Activated CD8-positive, alpha-beta memory T cell treated with anti-CD3 and anti-CD28 coated beads, Interleukin-2, amount 50 U/mL, for 24 hours (primary cell): Measurements from ENCODE around the gene ATP6V0E2.
A peak's percentile ranks its signal among the peaks of the same experiment; 100 is the strongest.

Source experiments
- DNase-seq: peaks from one replicate; pipeline ENCODE4 v3.0.0-alpha.2; 2020; ENCODE audit errors: extremely low read depth

Gene ATP6V0E2

DNA sequence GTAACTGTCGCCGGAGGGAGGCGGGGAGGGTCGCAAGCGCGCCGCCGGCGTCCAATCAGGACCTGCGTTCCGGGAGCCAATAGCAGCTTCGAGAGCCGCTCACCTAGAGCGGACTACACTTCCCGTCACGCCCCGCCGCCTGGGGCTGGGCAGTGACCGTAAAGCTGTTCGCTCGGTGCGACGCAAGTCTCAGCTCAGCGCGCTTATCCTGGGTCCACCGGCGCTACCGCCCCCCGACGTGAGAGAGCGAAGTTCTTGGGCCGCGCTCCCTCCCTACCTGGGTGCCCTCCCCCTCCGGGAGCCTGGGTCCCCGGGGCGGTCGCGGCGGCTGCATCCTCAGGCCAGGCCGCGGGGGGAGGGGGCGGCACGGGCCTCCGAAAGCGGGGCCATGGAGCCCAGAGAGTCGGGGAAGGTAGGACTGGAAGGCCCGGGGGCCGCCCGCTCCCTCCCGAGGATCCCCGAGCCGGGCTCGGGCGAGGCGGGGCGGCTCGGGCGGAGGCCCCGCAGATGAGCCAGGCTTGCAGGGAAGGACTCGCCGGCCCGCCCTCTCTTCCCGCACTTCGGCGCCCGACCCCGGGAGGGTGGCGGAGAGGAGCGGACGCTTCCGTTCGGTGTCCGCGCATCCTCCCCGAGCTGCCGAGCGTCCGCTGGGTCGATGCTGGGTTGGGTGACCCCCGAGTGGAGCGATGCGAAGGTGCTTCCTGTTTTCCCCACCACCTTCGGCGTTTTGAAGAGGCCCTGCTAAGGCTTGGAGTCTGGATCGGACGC, 35.4 kb upstream of the ATP6V0E2 start, which contains the start of gene ZNF862:
TSS of gene ZNF862 (plus strand) at position 152 of the 768 bp plus-strand sequence. CDS start at position 389, 237 bp downstream.
- DNase-seq, result peak; percentile 87

DNA sequence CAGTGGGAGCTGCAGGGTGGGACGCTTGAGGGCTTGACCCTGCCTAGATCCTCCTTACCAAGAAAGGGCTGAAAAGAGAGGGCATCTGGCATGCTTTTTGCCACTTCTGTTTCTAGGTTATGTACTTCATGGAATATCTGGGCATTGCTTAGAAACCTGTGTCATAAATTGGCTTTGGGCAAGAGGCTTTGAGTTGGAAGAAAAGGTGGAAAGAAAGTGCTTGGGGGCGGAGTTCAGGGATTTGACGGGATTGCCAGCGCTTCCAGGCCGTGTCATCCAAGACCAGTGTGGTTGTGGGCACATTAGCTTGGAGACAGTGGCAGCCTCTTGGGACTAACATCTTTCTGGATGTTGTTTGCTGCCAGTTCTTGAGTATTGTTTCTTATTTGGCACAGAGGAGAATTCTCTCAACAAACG, 34.8 kb upstream of the ATP6V0E2 start:
- DNase-seq, result no peak

DNA sequence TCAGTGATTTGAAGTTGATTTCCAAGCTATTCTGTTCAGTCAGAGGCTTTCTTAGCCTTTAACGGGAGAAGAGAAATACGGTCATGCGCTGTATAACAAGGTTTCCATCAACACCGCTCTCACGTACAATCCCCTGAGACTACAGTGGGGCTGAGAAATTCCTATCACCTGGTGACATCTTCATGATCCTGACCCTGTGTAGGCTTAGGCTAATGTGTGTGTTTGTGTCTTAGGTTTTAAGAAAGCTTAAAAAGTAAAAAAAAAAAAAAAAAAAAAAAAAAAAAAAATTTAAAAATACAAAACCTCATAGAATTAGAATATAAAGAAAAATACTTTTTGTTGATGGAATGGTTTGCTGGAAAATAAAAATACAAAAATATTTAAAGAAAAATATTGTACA, 33.8 kb upstream of the ATP6V0E2 start:
- no peak for DNase-seq

DNA sequence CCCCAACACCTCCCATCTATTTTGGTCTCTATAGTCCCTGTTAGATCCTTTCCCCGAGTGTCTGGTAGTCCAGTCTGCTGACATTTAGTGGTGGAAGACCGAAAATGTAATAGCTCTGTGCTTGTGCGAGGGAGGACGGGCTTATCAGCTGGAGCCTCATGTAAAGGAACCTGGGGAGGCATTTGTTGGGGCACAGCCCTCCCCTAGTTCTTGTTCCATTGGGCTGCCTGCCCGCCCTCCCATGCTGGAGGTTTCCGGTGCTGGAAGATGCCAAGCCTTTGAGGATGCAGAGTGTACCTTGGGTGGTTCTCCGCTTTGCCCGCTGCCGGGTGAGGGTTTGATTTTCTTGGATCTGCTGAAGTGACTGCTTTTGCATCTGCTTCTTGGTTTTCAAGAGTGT, 30.2 kb upstream of the ATP6V0E2 start:
- DNase-seq, result no peak

DNA sequence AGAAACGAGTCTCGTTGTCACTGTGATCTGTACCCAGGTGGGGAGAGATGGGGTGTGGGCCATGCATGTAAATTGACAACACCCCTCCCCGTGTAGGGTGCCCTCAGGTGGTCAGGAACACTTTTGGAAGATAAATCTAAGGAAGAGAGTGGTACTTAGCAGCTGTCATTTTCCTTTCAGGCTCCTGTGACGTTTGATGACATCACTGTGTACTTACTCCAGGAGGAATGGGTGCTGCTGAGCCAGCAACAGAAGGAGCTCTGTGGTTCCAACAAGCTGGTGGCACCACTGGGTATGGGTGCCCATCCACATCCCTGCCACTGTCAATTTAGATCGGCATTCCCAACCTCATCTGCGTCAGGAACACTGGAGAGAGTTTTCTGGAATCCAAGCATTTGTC, 29.3 kb upstream of the ATP6V0E2 start:
- no peak for DNase-seq

DNA sequence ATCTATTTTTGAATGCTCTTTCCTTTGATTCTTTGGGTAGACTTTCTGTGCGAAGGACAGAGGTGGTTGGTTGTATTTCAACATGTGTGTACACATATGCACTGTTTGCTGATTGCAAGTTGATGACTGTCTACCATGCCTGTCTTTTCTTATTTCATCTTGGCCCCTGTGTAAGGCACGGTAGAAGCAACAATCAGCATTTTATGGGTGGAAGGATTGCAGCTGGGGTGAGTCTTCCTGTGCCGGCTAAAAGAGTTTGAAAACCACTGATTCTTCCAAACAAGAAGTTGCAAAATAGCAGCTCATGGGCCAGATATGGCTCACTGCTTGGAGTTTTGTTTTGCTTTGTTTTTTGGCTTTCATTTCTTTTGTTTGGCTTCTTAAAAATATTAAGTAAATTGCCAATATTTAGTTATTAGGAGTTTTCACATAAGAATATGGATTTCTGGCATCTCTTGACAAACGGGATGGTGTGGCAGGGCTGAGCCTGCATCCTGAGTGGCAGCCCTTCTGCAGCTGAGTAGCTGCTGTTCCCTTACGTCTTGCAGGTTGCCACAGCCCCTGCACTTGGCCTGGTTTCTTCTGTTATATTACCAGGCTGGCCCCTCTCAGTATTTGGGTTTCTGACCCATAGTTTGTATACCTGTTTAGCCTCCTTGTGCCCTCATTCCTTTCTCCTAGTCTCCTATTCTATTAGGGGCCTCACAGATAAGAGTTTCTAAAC, 28.4 kb upstream of the ATP6V0E2 start:
- no peak for DNase-seq

DNA sequence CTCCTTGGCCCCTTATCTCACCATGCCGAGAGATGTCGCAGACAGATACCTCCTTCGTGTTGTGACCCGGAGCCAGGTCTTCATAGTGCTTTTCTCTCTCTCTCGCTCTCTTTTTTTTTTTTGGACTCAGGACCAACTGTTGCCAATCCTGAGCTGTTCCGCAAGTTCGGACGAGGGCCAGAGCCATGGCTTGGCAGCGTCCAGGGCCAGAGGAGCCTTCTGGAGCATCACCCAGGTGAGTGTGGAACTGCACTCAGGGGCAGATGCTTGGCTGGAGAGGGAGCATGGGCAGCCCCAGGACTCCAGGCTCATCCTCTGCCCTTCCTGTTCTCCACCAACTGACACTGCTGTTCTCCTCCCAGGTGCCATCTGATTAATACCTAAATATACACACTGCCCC, 27.7 kb upstream of the ATP6V0E2 start:
- DNase-seq, result no peak

DNA sequence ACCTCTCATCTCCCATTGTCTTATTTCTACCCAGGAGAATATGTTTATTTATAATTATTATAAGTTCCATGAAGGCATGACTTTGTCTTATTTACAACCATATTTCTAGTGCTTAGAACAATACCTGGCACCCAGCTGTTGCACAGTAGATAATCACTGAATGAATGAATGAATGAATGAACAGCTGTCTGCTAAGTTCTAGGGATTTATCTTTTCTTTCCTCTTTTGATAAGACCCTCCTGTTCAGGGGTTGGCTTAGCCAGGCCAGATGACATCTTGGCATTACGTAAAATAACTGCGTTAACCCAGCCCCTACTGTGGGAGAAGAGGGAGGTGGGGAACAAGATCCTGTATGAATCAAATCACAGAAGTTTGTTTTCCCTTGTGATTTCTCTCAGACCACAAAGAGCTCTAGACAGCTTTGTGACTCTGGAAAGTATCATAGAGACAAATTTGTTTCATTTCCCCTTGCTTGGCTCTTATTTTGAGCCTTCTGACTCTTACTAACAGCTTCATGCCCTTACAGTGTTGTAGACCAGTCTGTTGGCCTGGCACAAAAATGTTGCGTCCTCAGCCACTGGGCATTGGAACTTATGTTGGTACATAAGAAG, 27.2 kb upstream of the ATP6V0E2 start:
- DNase-seq, result no peak

DNA sequence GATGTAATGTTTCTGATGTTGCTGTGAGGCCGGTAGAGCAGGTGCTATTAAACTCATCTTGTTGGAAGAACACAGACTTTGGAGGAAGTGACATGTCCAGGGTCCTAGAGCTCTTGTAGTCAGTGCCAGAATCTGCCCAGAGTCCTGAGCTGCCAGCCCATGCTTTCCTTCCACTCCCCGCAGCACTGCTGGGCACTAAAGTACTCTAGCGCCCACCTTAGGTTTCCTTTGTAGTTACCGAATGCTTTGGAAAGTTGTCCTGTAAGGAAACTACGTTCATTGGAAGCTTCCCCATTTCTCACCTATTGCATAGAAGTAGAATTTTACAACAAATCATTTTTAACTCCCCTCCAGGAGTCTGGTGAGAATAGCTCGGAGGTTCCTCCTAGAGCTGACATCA, 24.6 kb upstream of the ATP6V0E2 start:
- DNase-seq, result no peak

DNA sequence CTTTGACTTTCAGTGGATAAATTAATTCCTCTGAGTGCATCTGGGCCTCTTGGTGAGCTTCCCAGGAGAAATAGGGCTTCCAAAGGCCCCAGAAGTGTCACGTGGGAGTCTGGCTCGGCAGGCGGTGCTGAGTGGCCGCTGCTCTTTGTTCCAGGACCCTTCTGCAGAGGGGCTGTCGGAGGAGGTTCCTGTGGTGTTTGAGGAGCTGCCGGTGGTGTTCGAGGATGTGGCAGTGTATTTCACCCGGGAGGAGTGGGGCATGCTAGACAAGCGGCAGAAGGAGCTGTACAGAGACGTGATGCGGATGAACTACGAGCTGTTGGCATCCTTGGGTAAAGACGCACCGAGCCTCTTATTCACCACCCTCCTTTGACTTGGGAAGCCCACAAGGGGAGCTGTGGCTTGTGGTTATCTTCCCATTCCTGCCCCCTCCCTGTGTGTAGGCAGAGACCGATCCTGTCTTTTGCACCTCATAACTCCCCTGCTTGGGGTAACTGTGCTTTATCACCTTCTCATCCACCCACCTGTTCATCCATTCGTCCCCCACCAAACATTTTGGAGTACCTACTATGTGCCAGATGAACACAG, 23.7 kb upstream of the ATP6V0E2 start:
- no peak for DNase-seq

DNA sequence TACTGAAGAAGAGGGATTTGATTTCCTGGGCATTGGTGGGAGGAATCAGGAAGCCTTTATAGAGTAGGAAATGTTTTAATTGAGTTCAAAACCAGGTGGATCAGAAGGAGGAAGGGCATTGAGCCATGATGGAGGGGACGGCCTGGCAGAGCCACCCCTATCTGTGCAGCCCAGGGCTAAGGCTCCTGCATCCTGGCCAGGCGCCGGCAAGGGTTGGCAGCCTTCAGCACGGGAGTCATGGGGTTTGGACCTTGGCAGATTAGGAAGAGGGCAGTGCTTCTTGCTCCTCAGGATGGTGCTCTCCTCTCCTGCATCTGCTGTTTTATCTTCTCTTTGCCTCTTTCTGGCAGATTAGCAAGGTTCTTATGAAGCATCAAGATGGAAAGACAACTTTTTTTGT, 23.1 kb upstream of the ATP6V0E2 start:
- no peak for DNase-seq

DNA sequence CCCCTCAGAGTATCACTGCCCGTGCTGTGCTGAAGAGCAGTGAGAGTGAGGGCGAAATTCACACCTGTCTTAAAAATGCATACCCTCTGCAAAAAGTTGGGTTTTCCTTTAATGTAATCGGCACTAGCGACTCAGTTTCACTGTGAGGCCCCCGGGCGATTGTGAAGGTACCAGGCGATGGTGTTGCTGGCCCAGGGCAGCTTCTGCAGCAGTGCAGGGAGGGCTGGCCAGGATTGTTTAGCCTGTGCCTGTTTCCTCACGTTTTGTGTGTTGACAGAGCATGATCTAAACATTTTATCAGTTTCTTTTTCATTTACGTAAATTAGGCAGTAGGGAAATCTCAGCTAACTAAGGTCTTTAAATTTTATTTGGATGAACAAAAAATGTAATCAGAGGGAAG, 22.3 kb upstream of the ATP6V0E2 start:
- DNase-seq, result no peak

DNA sequence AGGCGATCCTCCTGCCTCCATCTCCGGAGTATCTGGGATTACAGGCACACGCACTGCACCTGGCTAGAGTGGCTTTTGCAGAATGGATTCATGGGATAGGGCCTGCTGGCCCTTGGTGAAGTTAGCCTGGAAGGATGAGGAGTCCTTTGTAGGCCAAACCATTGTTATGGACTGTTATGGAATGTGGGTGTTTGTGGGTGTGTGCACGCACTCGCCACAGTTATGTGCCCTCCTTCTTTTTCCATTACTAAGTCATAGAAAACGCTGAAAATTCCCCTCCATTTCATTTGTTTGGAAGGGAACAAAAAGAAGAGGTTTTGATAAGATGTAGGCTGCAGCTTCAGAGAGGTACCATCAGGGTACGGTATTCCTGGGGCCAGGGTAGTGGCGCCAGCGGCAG, 20.6 kb upstream of the ATP6V0E2 start:
- DNase-seq, result no peak

DNA sequence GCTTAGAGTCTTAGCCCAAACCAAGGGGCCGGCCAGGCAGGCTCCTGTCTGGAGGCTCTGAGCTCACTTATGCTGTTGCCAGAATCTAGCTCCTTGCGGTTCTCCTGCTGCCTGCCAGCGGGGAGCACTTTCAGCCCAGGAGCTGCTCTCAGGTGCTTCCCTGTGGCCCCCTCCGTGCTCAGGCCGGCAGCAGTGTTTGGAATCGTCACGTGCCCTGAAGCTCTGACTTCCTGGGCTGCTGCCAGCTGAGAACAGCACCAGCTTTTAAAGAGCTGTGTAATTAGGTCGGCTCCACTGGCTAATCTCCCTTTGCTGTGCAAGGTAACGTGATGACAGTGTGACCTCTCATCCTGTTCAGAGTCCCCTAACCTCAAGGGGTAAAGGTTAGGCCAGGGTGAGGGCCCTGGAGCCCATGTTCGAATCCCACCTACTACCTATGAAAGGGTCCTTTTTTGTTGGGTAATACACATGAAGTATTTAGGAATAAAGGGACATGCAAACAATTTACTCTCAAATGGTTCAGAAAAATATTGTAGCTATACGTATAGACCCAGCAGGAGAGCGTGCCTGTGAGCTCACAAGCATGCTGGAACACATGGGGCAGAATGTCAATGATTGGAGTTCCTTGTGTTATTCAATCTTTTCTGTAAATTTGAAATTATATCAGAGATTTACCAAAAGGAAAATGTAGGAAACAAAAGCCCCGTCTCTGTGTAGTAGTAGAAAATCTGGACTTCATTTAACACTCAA, 19.0 kb upstream of the ATP6V0E2 start:
- DNase-seq, result no peak

DNA sequence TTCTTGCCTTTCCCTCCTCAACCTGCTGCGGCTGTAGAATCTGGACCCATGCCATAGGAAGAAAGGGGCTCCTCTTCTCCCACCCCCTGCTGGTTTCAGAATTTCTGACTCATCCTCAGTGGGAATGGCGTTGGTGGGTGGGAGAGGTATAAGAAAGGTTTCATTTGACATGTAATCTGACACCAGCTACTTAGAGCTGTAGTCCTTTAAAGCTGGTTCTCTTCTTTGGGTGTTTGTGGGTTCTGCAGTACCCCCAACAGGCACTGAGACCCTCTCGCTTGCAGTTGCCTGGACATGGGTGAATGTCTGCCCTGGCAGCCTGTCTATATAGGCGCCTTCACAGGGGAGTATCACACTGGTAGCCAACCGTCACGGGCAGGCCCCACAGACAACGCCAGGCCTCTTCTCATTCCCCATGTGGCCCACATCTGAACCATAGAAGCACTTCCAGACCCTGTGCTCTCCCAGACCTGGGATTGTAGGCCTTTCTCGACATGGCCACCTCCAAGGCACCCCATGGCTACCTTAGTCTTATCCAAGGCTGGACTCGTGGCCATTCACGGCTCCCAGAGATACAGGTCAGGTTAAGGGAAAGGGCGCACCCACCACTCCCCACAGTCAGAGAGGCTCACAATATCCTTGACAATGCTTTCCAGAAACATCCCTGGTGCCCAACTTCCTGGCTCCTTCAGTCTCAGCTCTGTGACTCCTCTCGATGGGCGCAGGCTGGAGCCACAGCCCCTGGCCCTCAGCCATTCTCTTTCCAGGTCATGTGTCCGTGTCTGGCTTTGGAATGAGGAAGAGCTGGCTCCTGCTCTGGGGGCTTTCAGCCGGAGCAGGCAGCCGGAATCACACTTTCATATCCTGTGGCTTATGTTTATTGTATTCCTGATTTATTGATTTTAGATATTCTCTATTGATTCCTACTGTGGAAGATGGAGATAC, 18.1 kb upstream of the ATP6V0E2 start:
- DNase-seq, result no peak

DNA sequence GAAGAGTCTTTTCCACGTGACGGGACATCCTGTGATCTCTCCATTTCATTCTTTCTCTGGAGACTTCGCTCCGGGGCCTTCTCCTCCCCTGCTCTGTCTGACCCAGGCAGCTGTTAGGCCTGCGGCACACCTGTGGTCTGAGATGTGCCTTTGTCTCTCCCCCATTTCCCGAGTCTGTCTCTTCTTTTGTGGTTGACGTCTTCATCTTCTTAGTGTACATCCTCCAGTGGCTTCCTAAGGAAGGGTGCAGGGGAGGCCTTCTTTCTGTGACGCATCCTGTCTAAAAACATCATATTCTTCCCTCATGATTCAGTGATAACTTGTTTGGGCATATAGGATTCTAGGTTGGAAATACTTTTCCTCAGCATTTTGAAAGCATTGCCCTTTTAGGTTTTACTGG, 17.2 kb upstream of the ATP6V0E2 start:
- no peak for DNase-seq

DNA sequence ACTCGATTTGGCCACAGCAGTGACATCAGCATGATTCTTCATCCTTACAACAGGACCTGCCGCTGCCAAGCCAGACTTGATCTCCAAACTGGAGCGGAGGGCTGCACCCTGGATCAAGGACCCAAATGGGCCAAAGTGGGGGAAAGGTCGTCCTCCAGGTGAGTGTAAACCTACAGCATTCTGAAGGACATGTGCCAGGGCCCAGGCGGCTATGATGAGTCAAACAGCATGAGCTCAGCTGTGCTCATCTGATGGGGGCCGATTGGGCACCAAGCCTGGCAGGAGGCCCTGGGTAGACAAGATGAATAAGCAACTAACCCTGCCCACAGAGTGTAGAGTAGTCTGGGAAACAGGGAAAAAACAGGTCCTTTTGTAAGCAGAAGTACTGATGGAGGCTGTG, 14.4 kb upstream of the ATP6V0E2 start:
- DNase-seq, result no peak

DNA sequence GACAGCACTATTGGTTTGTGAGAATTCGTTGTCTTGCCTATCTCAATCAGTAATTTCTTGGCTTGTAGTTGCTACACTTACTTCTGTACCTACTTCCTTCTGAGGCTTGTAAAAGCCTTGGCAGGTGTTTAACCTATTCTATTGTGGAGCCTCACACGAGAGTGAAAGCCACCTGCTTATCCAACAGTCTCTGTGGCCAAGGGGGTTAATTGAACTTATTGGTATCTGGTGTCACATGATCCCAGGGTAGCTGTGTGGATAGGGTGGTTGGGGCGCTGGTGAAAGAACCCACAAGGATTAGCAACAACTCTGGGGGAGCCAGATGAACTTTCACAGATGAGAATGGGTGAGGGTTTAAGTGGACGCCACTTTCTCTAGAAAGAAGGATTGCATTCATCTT, 13.9 kb upstream of the ATP6V0E2 start:
- DNase-seq, result no peak

DNA sequence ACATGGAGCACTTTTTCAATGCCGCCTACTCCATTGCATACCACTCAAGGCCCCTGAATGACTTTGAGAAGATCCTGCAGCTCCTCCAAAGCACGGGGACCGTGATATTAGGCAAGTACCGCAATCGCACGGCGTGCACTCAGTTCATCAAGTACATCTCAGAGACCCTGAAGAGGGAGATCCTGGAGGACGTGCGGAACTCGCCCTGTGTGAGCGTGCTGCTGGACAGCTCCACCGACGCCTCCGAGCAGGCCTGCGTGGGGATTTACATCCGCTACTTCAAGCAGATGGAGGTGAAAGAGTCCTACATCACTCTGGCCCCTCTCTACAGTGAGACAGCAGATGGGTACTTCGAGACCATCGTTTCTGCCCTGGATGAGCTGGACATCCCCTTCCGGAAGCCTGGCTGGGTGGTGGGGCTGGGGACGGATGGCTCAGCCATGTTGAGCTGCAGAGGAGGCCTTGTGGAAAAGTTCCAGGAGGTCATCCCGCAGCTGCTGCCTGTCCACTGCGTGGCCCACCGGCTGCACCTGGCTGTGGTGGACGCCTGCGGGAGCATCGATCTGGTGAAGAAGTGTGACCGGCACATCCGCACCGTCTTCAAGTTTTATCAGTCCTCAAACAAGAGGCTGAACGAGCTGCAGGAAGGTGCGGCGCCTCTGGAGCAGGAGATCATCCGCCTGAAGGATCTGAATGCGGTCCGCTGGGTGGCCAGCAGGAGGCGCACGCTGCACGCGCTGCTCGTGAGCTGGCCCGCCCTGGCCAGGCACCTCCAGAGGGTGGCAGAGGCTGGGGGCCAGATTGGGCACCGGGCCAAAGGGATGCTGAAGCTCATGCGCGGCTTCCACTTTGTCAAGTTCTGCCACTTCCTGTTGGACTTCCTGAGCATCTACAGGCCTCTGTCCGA, 12.7 kb upstream of the ATP6V0E2 start:
- DNase-seq, result no peak

DNA sequence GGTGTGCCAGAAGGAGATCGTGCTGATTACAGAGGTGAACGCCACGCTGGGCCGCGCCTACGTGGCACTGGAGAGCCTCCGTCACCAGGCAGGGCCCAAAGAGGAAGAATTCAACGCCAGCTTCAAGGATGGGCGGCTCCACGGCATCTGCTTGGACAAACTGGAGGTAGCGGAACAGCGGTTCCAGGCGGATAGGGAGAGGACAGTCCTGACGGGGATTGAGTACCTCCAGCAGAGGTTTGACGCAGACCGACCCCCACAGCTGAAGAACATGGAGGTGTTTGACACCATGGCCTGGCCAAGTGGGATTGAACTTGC, 12.1 kb upstream of the ATP6V0E2 start:
- DNase-seq, result no peak
